GM23248 (cell line): Measurements from ENCODE around the gene ZNF783. TPM values are rescaled to one million over a fixed set of nuclear protein-coding genes. Genes with fewer than 3 reads are reported as not detected.
"Not testable (repeated sequence)": the region's sequence is repeated elsewhere in the genome, so short reads cannot be mapped to it uniquely, and the experiment has no call there.

Source experiments
- DNase-seq: peaks from one replicate; pipeline ENCODE4 v3.0.0-alpha.2; 2015
- H2AFZ ChIP-seq: fragments of 200-600 bp; sonication (generic); 2 replicates; pipeline ENCODE4 v1.6.1; 2016; ENCODE audit warnings: antibody characterized with exemption
- H3F3A ChIP-seq: fragments of 200-600 bp; sonication (generic); 2 replicates; pipeline ENCODE4 v1.6.1; 2016; ENCODE audit warnings: mild to moderate bottlenecking, antibody characterized with exemption, mixed run types; ENCODE audit not compliant: insufficient read depth
- H3K27ac ChIP-seq: fragments of 200-600 bp; sonication (generic); 2 replicates; pipeline ENCODE4 v1.5.1; 2016; ENCODE audit warnings: mild to moderate bottlenecking
- H3K27me3 ChIP-seq: fragments of 200-600 bp; sonication (generic); replicated peaks from 2 replicates; pipeline ENCODE4 v1.6.1; 2016; ENCODE audit warnings: mild to moderate bottlenecking; ENCODE audit not compliant: insufficient read depth
- H3K36me3 ChIP-seq: fragments of 200-600 bp; sonication (generic); 2 replicates; pipeline ENCODE4 v1.6.1; 2016; ENCODE audit warnings: low read depth, mild to moderate bottlenecking
- H3K4me1 ChIP-seq: fragments of 200-600 bp; sonication (generic); 2 replicates; pipeline ENCODE4 v1.6.1; 2016; ENCODE audit warnings: mild to moderate bottlenecking; ENCODE audit not compliant: insufficient read depth
- H3K4me2 ChIP-seq: fragments of 200-600 bp; sonication (generic); one replicate; pipeline ENCODE4 v1.6.1; 2016; ENCODE audit warnings: mild to moderate bottlenecking; ENCODE audit not compliant: unreplicated experiment
- H3K4me3 ChIP-seq: fragments of 200-600 bp; sonication (generic); 2 replicates; pipeline ENCODE4 v1.5.1; 2016; ENCODE audit warnings: mild to moderate bottlenecking
- H3K79me2 ChIP-seq: fragments of 200-600 bp; sonication (generic); 2 replicates; pipeline ENCODE4 v1.6.1; 2016; ENCODE audit warnings: mild to moderate bottlenecking; ENCODE audit not compliant: insufficient read depth
- H3K9ac ChIP-seq: fragments of 200-600 bp; sonication (generic); 2 replicates; pipeline ENCODE4 v1.6.1; 2016; ENCODE audit warnings: mild to moderate bottlenecking
- H3K9me2 ChIP-seq: fragments of 200-600 bp; sonication (generic); 2 replicates; pipeline ENCODE4 v1.6.1; 2016; ENCODE audit warnings: mixed run types, mild to moderate bottlenecking, moderate library complexity; ENCODE audit not compliant: insufficient read depth
- H3K9me3 ChIP-seq: fragments of 200-600 bp; sonication (generic); one replicate; pipeline ENCODE4 v1.6.1; 2017; ENCODE audit warnings: low read depth
- H4K20me1 ChIP-seq: fragments of 200-600 bp; sonication (generic); 2 replicates; pipeline ENCODE4 v1.6.0; 2016; ENCODE audit not compliant: insufficient read depth
- EZH2 ChIP-seq: fragments of 200-600 bp; sonication (generic); IDR thresholded peaks from 2 replicates; pipeline ENCODE4 v1.6.1; 2018; ENCODE audit warnings: antibody characterized with exemption, mild to moderate bottlenecking; ENCODE audit not compliant: insufficient read depth, poor library complexity, severe bottlenecking
- EZH2phosphoT487 ChIP-seq: fragments of 200-600 bp; sonication (generic); IDR thresholded peaks from 2 replicates; pipeline ENCODE4 v1.6.1; 2018; ENCODE audit warnings: antibody characterized with exemption, moderate library complexity, mild to moderate bottlenecking, low read depth; ENCODE audit not compliant: insufficient read depth
- WGBS, 2 experiments: methylation state at CpG; one replicate each; pipeline ENCODE4 v1.1.6; 2015 to 2017; ENCODE audit warnings: low lambda C conversion rate in 2 of 2, low coverage in 1 of 2; ENCODE audit errors: missing lambda C conversion rate in 2 of 2; 5-methylcytosine and 5-hydroxymethylcytosine counted together
- in situ Hi-C: fragments of 300-500 bp; cut with MboI; formaldehyde crosslinking; loops from 2 replicates; pipeline ENCODE4 v1.15.0; 2020
- polyA plus RNA-seq: library from polyadenylated mRNA; unstranded; fragments of >200 nt; fragmentation: Nextera tagmentation; extraction: Ambion mirVana; gene quantifications from 2 replicates; pipeline ENCODE4 v1.2.1, GENCODE V29; 2016
- total RNA-seq: library from RNA; depleted of rRNA; stranded (reverse); fragments of >200 nt; shearing (Covaris generic); gene quantifications from 2 replicates; pipeline ENCODE4 v1.2.3, GENCODE V29; 2014

The ZNF783 gene
- total and polyA plus RNA-seq, 2 experiments from 2014 or later: 3.6 to 8.6 TPM

DNA sequence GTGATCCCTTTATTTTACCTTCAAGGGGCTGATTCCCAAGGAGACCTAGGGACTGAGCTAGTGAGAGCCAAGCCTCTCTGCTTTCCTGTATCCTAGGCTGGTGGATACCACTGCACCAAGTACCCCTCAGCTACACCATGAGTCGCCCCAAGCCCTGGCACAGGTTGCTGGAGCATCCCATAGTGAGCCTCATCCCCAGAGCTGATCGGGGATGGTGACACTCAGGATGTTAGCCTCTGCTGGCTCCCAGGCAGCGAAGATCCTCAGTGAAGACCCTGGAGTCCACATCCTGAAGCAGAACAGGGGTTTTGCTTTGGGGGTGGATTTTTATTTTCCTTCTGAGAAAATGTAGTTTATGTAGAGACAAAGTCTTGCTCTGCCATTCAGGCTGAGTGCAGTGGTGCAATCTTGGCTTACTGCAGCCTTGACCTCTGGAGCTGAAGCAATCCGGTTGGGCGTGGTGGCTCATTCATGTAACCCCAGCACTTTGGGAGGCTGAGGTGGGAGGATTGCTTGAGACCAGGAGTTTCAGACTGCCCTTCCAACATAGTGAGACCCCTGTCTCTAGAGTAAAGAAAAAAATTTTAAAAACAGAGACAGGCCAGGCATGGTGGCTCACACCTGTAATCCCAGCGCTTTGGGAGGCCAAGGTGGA lies 35.0 kb upstream of the ZNF783 start:
- no peak for TF ChIP-seq EZH2
- no peak for TF ChIP-seq EZH2phosphoT487
- H3K27ac ChIP-seq: no peak overlapping the region
- 0 out of 2 replicates have a peak, but pooled peaks cover 5% of the 10 kb centered on the region for H3F3A ChIP-seq
- no peak overlapping the region for H3K9ac ChIP-seq
- H3K4me1 ChIP-seq: peaks cover 5% of the 10 kb centered on the region
- no peak overlapping the region for H3K4me2 ChIP-seq
- no peaks in the 10 kb centered on the region for H3K36me3 ChIP-seq
- DNase-seq: peak; percentile 41
- no peaks in the 10 kb centered on the region for H3K9me2 ChIP-seq
- in situ Hi-C loops: no loop called here
- no peaks in the 10 kb centered on the region for H4K20me1 ChIP-seq
- no peaks in the 10 kb centered on the region for H3K79me2 ChIP-seq
- no peaks in the 10 kb centered on the region for H3K9me3 ChIP-seq
- 71 to 74% methylated on average over 6 of the region's 6 CpGs for WGBS, 2 experiments
- no peak overlapping the region for H3K4me3 ChIP-seq
- no peaks in the 10 kb centered on the region for H3K27me3 ChIP-seq
- H2AFZ ChIP-seq: no peak overlapping the region

DNA sequence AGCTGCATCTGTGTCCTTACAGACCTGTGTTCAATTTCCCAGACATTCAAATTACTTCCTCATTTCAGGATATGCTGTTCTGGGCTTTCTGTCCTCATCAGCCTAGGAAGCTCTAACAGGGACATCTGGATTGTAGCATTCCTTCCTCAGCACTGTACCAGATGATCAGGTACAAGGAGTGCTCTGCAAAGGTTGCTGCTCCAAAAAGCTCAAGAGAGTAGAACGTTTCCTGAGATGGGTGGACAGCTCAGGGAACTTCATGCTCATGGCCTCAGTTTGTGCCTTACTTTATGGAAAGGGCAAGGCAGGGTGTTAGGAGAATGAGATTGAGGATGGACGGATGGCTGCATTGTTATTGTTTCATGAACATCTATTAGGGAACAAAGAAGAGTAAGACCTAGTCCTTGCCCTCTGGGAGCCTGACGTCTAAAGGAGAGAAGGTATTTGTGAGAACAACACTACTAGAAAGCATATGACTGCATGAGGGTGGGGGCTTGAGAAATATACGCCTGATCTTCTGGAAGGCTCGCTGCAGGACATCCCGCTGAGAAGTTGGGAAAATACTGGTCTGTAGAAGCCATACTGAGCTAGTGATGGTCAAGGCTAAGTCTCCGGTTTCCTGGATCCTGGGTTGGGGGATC lies 33.0 kb upstream of the ZNF783 start:
- no peak for TF ChIP-seq EZH2
- Histone ChIP-seq H3K36me3 (no peaks in the 10 kb centered on the region), H3K9me2 (no peaks in the 10 kb centered on the region), H4K20me1 (no peaks in the 10 kb centered on the region), H3K79me2 (no peaks in the 10 kb centered on the region), H3K4me1 (peaks cover 17% of the 10 kb centered on the region), H3K27me3 (no peaks in the 10 kb centered on the region), H3K4me3 (no peak overlapping the region), H3K9ac (no peak overlapping the region), H2AFZ (no peak overlapping the region), H3K27ac (no peak overlapping the region), H3K9me3 (no peaks in the 10 kb centered on the region), H3F3A (peaks cover 18% of the 10 kb centered on the region), H3K4me2 (no peak overlapping the region)
- in situ Hi-C loops: no loop called here
- no peak for DNase-seq
- 28 to 36% methylated on average over 7 of the region's 7 CpGs for WGBS, 2 experiments

- Histone ChIP-seq H3K9ac (no peak overlapping the region), H3K9me2 (no peaks in the 10 kb centered on the region), H3K36me3 (no peaks in the 10 kb centered on the region), H3K27me3 (no peaks in the 10 kb centered on the region), H3K4me2 (no peak overlapping the region), H3K4me3 (no peak overlapping the region), H2AFZ (no peak overlapping the region), H3K9me3 (no peaks in the 10 kb centered on the region), H3K79me2 (no peaks in the 10 kb centered on the region), H3F3A (peaks cover 24% of the 10 kb centered on the region), H3K27ac (no peak overlapping the region), H3K4me1 (peaks cover 23% of the 10 kb centered on the region), H4K20me1 (no peaks in the 10 kb centered on the region)
- DNase-seq: no peak
- TF ChIP-seq EZH2phosphoT487 (no peak), EZH2 (no peak)
- in situ Hi-C loops: no loop called here
- 48 to 58% methylated on average over 6 of the region's 6 CpGs for WGBS, 2 experiments
Measured at GRCh38 chr7:149229526-149229925, 32.5 kb upstream of the ZNF783 start.

GRCh38 chr7:149232362-149232761 lies 29.6 kb upstream of the ZNF783 start:
- Histone ChIP-seq H3K36me3 (no peaks in the 10 kb centered on the region), H3K9me3 (no peaks in the 10 kb centered on the region), H3K79me2 (no peaks in the 10 kb centered on the region), H4K20me1 (no peaks in the 10 kb centered on the region), H3K9me2 (no peaks in the 10 kb centered on the region), H3K9ac (no peak overlapping the region), H3F3A (peaks cover 27% of the 10 kb centered on the region), H3K4me1 (peaks cover 19% of the 10 kb centered on the region), H3K4me2 (no peak overlapping the region), H2AFZ (0 out of 2 replicates have a peak overlapping the region, but pooled peaks have one; percentile 75), H3K27me3 (no peaks in the 10 kb centered on the region), H3K4me3 (no peak overlapping the region), H3K27ac (peak overlapping the region; percentile 93)
- in situ Hi-C loops: no loop called here
- DNase-seq: no peak
- 73 to 84% methylated on average over 2 of the region's 2 CpGs for WGBS, 2 experiments
- no peak for TF ChIP-seq EZH2
- TF ChIP-seq EZH2phosphoT487: no peak

- Histone ChIP-seq H3K4me2 (peak overlapping the region; percentile 33), H2AFZ (peak overlapping the region; percentile 75), H3K4me3 (peak overlapping the region; percentile 24; the same call in 1 of the 2 replicates), H3K27ac (peak overlapping the region; percentile 93), H3F3A (peaks cover 26% of the 10 kb centered on the region), H3K9ac (peak overlapping the region; percentile 62), H3K4me1 (peaks cover 19% of the 10 kb centered on the region)
- H3K9me3 ChIP-seq, H3K9me2 ChIP-seq, H3K36me3 ChIP-seq, H3K27me3 ChIP-seq, H4K20me1 ChIP-seq, H3K79me2 ChIP-seq, in situ Hi-C loops: not testable (repeated sequence)
- peak; percentile 95 for DNase-seq
- 1% methylated on average over 7 of the region's 7 CpGs for WGBS, 2 experiments
Measured at GRCh38 chr7:149233655-149234204, 28.3 kb upstream of the ZNF783 start.
